Peyer's patch (tissue), 4 donors: ENCODE results near the gene NDUFC1.

ENCODE experiments used
- POLR2A ChIP-seq, 2 donors: fragments of 450-650 bp; IDR thresholded peaks; one replicate each; pipeline ENCODE4 v1.5.1; 2017; ENCODE audit warnings: antibody characterized with exemption in 2 of 2, mild to moderate bottlenecking in 2 of 2, moderate library complexity in 2 of 2
- TF ChIP-seq, protein P1 (sequence below), 6 experiments: fragments of 450-650 bp in 4 of 6; fragments of 200-600 bp in 2 of 6; sonication (generic) in 1 of 6; IDR thresholded peaks; one replicate each; pipeline ENCODE4 v1.5.1; 2017 to 2019; ENCODE audit warnings: antibody characterized with exemption in 6 of 6, mild to moderate bottlenecking in 3 of 6, moderate library complexity in 1 of 6

DNA sequence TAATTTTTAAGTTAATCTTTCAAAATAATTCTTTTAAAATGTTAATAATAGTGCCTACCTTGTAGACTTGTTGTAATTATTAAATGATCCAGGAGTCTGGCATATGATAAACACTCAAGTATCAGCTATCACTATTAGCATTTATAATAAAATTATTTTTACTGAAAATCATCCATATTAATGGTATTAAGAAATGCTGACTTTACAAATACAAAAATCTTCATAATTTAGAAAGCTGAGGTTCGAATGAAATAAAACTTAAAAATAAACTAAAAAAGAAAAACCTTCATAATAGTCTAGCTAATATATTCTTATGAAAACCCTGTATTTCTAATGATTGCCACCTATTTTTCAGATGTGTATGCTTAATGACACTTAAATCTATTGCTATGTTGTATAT, 27.5 kb downstream of the NDUFC1 start:
- no peak for TF ChIP-seq POLR2A (IDR thresholded peaks at IDR 0.05)
- TF ChIP-seq, protein P1, sequence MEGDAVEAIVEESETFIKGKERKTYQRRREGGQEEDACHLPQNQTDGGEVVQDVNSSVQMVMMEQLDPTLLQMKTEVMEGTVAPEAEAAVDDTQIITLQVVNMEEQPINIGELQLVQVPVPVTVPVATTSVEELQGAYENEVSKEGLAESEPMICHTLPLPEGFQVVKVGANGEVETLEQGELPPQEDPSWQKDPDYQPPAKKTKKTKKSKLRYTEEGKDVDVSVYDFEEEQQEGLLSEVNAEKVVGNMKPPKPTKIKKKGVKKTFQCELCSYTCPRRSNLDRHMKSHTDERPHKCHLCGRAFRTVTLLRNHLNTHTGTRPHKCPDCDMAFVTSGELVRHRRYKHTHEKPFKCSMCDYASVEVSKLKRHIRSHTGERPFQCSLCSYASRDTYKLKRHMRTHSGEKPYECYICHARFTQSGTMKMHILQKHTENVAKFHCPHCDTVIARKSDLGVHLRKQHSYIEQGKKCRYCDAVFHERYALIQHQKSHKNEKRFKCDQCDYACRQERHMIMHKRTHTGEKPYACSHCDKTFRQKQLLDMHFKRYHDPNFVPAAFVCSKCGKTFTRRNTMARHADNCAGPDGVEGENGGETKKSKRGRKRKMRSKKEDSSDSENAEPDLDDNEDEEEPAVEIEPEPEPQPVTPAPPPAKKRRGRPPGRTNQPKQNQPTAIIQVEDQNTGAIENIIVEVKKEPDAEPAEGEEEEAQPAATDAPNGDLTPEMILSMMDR (IDR thresholded peaks at IDR 0.05) = no peak
